GM23338 (cell line): ENCODE results near the gene HERPUD1. TPM values are rescaled to one million over a fixed set of nuclear protein-coding genes. Genes with fewer than 3 reads are reported as not detected.

Experiments used
- ATAC-seq: fragments of 200-7000 bp; cut with Tn5 transposase; 3 replicates; pipeline ENCODE4 v1.9.1; 2020
- DNase-seq: peaks from one replicate; pipeline ENCODE4 v3.0.0-alpha.2; 2015; ENCODE audit warnings: low spot score
- H2AFZ ChIP-seq: fragments of 200-600 bp; sonication (generic); 2 replicates; pipeline ENCODE4 v1.8.0; 2016; ENCODE audit warnings: antibody characterized with exemption, mild to moderate bottlenecking, moderate library complexity
- H3F3A ChIP-seq: fragments of 200-600 bp; sonication (generic); replicated peaks from 2 replicates; pipeline ENCODE4 v1.8.0; 2017; ENCODE audit warnings: antibody characterized with exemption, mixed run types, low read depth
- H3K27ac ChIP-seq: fragments of 200-600 bp; sonication (generic); 2 replicates; pipeline ENCODE4 v1.6.1; 2016; ENCODE audit warnings: low read depth
- H3K27me3 ChIP-seq: fragments of 200-600 bp; sonication (generic); 2 replicates; pipeline ENCODE4 v1.8.0; 2016; ENCODE audit warnings: mild to moderate bottlenecking, mixed run types, moderate library complexity; ENCODE audit not compliant: insufficient read depth
- H3K36me3 ChIP-seq: fragments of 200-600 bp; sonication (generic); 2 replicates; pipeline ENCODE4 v1.8.0; 2016; ENCODE audit warnings: mild to moderate bottlenecking; ENCODE audit not compliant: insufficient read depth
- H3K4me1 ChIP-seq: fragments of 200-600 bp; sonication (generic); 2 replicates; pipeline ENCODE4 v1.8.0; 2016; ENCODE audit warnings: mild to moderate bottlenecking, moderate library complexity; ENCODE audit not compliant: insufficient read depth
- H3K4me2 ChIP-seq: fragments of 200-600 bp; sonication (generic); 2 replicates; pipeline ENCODE4 v1.7.1; 2017; ENCODE audit warnings: mixed run types
- H3K4me3 ChIP-seq: fragments of 200-600 bp; sonication (generic); 2 replicates; pipeline ENCODE4 v1.6.1; 2016; ENCODE audit warnings: mixed run types
- H3K79me2 ChIP-seq: fragments of 200-600 bp; sonication (generic); replicated peaks from 2 replicates; pipeline ENCODE4 v1.8.0; 2017; ENCODE audit warnings: mild to moderate bottlenecking; ENCODE audit not compliant: insufficient read depth
- H3K9me2 ChIP-seq: fragments of 200-600 bp; sonication (generic); 2 replicates; pipeline ENCODE4 v1.8.0; 2017; ENCODE audit not compliant: insufficient read depth
- H4K20me1 ChIP-seq: fragments of 200-600 bp; sonication (generic); replicated peaks from 2 replicates; pipeline ENCODE4 v1.8.0; 2017; ENCODE audit warnings: mild to moderate bottlenecking; ENCODE audit not compliant: insufficient read depth
- H3K27ac Mint-ChIP-seq: 2 replicates; pipeline ENCODE4 v1.8.0; 2020; ENCODE audit warnings: inconsistent platforms, mild to moderate bottlenecking, moderate library complexity, mixed read lengths
- H3K27me3 Mint-ChIP-seq: 3 replicates; pipeline ENCODE4 v1.8.0; 2022; ENCODE audit warnings: low read depth, mild to moderate bottlenecking, moderate library complexity, mixed read lengths, inconsistent platforms; ENCODE audit not compliant: insufficient read depth, poor library complexity
- H3K36me3 Mint-ChIP-seq: 3 replicates; pipeline ENCODE4 v1.8.0; 2021; ENCODE audit warnings: low read depth, mild to moderate bottlenecking, inconsistent platforms, moderate library complexity, mixed read lengths
- H3K4me1 Mint-ChIP-seq: 3 replicates; pipeline ENCODE4 v1.8.0; 2020; ENCODE audit warnings: mild to moderate bottlenecking, inconsistent platforms, mixed read lengths
- H3K4me3 Mint-ChIP-seq: 3 replicates; pipeline ENCODE4 v1.8.0; 2021; ENCODE audit warnings: moderate library complexity, mild to moderate bottlenecking, inconsistent platforms, mixed read lengths
- H3K9me3 Mint-ChIP-seq: 3 replicates; pipeline ENCODE4 v1.8.0; 2020; ENCODE audit warnings: moderate library complexity, mild to moderate bottlenecking, inconsistent platforms, mixed read lengths
- CREB1 ChIP-seq: fragments of 250-450 bp; sonication (Bioruptor Pico); IDR thresholded peaks from 2 replicates; pipeline ENCODE4 v1.5.0; 2020; ENCODE audit warnings: low read depth, mild to moderate bottlenecking, moderate library complexity
- EZH2 ChIP-seq: fragments of 200-600 bp; sonication (generic); IDR thresholded peaks from one replicate; pipeline ENCODE4 v1.8.0; 2017; ENCODE audit warnings: antibody characterized with exemption, mild to moderate bottlenecking, low read depth; ENCODE audit not compliant: unreplicated experiment
- EZH2phosphoT487 ChIP-seq: fragments of 200-600 bp; sonication (generic); IDR thresholded peaks from one replicate; pipeline ENCODE4 v1.8.1; 2018; ENCODE audit warnings: antibody characterized with exemption; ENCODE audit not compliant: unreplicated experiment
- JUNB ChIP-seq: IDR thresholded peaks from one replicate; pipeline ENCODE4 v1.6.1; 2016; ENCODE audit warnings: antibody characterized with exemption; ENCODE audit not compliant: unreplicated experiment
- NANOG ChIP-seq: IDR thresholded peaks from 2 replicates; pipeline ENCODE4 v1.6.1; 2016; ENCODE audit warnings: antibody characterized with exemption, borderline replicate concordance
- POLR2AphosphoS5 ChIP-seq: IDR thresholded peaks from 2 replicates; pipeline ENCODE4 v1.6.1; 2016; ENCODE audit warnings: antibody characterized with exemption, low read depth
- REST ChIP-seq: IDR thresholded peaks from one replicate; pipeline ENCODE4 v1.6.1; 2018; ENCODE audit warnings: antibody characterized with exemption; ENCODE audit not compliant: unreplicated experiment
- STAT1 ChIP-seq: IDR thresholded peaks from one replicate; pipeline ENCODE4 v1.6.1; 2016; ENCODE audit warnings: antibody characterized with exemption; ENCODE audit not compliant: unreplicated experiment
- ZNF114 ChIP-seq: fragments of 250-450 bp; sonication (Bioruptor Pico); IDR thresholded peaks from 2 replicates; pipeline ENCODE4 v1.5.0; 2020; ENCODE audit warnings: mild to moderate bottlenecking, moderate library complexity
- ZNF331 ChIP-seq: fragments of 250-450 bp; sonication (Bioruptor Pico); IDR thresholded peaks from 2 replicates; pipeline ENCODE4 v1.5.0; 2020; ENCODE audit warnings: low read depth, mild to moderate bottlenecking, moderate library complexity
- polyA plus RNA-seq: library from polyadenylated mRNA; unstranded; fragments of >200 nt; fragmentation: Nextera tagmentation; extraction: Ambion mirVana; gene quantifications from 2 replicates; pipeline ENCODE4 v1.2.1, GENCODE V29; 2016
- total RNA-seq: library from RNA; depleted of rRNA; stranded (reverse); fragments of >200 nt; shearing (Covaris generic); gene quantifications from 2 replicates; pipeline ENCODE4 v1.2.3, GENCODE V29; 2014
- TF ChIP-seq, protein P1 (sequence below): IDR thresholded peaks from 2 replicates; pipeline ENCODE4 v1.6.1; 2016; ENCODE audit warnings: antibody characterized with exemption
- TF ChIP-seq, protein P2 (sequence below), 2 experiments: fragments of 200-600 bp in 1 of 2; sonication (generic) in 1 of 2; conservative IDR thresholded peaks; 2 replicates each; pipeline versions ENCODE4 v1.5.1 to v1.6.1; 2016 to 2017; ENCODE audit warnings: antibody characterized with exemption in 2 of 2, low read depth in 2 of 2, mild to moderate bottlenecking in 2 of 2, moderate library complexity in 1 of 2
- TF ChIP-seq, protein P3 (sequence below): fragments of 250-450 bp; sonication (Bioruptor Pico); IDR thresholded peaks from 2 replicates; pipeline ENCODE4 v1.5.0; 2020; ENCODE audit warnings: mild to moderate bottlenecking, moderate library complexity

HERPUD1 gene
- total and polyA plus RNA-seq, 2 experiments from 2014 or later = 41.1 to 44.1 TPM

DNA sequence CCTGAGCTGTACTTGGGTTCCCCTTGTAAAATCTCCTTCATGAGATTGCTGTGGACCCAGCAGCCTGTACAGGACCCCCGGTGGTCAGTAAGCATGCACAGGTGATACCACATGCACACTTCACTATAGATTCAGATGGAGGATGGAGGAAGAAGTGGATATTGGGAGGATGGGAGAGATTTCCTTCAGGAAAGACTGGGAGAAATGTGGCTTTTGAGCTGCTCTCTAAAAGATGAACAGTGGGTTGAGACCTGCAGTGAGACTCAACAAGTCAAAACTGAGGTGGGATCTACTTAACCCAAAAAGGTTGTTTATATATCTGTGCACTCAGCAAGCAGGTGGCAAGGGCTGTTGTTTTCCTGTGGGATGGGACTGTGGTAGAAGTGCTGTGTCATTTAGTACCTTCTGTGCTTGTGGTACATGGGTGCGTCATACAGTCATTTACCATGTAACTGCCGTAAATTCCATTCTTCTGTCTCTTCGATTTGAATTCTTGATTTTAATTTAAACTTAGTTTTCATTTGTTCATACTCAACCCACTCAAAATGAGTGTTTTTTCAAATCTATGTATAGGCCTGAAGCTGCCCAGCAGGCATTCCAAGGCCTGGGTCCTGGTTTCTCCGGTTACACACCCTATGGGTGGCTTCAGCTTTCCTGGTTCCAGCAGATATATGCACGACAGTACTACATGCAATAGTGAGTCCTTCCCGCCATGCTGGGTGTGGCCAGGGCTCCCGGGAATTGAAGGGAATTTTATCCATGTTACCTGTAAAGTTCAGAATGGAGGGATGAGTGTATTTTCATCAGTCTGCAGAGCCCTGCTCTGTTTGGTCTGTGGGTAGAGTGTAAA, 6.9 kb downstream of the HERPUD1 start:
- H3K4me3 Mint-ChIP-seq = no peak overlapping the region
- TF ChIP-seq, protein P1, sequence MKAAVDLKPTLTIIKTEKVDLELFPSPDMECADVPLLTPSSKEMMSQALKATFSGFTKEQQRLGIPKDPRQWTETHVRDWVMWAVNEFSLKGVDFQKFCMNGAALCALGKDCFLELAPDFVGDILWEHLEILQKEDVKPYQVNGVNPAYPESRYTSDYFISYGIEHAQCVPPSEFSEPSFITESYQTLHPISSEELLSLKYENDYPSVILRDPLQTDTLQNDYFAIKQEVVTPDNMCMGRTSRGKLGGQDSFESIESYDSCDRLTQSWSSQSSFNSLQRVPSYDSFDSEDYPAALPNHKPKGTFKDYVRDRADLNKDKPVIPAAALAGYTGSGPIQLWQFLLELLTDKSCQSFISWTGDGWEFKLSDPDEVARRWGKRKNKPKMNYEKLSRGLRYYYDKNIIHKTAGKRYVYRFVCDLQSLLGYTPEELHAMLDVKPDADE = no peak
- TF ChIP-seq STAT1 (no peak), CREB1 (CRISPR knock-in tag) (no peak), JUNB (no peak), REST (no peak), ZNF331 (CRISPR knock-in tag) (no peak), ZNF114 (CRISPR knock-in tag) (no peak), EZH2phosphoT487 (no peak), NANOG (no peak), POLR2AphosphoS5 (no peak), EZH2 (no peak)
- TF ChIP-seq, protein P2, sequence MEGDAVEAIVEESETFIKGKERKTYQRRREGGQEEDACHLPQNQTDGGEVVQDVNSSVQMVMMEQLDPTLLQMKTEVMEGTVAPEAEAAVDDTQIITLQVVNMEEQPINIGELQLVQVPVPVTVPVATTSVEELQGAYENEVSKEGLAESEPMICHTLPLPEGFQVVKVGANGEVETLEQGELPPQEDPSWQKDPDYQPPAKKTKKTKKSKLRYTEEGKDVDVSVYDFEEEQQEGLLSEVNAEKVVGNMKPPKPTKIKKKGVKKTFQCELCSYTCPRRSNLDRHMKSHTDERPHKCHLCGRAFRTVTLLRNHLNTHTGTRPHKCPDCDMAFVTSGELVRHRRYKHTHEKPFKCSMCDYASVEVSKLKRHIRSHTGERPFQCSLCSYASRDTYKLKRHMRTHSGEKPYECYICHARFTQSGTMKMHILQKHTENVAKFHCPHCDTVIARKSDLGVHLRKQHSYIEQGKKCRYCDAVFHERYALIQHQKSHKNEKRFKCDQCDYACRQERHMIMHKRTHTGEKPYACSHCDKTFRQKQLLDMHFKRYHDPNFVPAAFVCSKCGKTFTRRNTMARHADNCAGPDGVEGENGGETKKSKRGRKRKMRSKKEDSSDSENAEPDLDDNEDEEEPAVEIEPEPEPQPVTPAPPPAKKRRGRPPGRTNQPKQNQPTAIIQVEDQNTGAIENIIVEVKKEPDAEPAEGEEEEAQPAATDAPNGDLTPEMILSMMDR (conservative IDR thresholded peaks at IDR 0.05; ENCODE audit: low read depth in 2 of 2) = no peak
- TF ChIP-seq, protein P3, sequence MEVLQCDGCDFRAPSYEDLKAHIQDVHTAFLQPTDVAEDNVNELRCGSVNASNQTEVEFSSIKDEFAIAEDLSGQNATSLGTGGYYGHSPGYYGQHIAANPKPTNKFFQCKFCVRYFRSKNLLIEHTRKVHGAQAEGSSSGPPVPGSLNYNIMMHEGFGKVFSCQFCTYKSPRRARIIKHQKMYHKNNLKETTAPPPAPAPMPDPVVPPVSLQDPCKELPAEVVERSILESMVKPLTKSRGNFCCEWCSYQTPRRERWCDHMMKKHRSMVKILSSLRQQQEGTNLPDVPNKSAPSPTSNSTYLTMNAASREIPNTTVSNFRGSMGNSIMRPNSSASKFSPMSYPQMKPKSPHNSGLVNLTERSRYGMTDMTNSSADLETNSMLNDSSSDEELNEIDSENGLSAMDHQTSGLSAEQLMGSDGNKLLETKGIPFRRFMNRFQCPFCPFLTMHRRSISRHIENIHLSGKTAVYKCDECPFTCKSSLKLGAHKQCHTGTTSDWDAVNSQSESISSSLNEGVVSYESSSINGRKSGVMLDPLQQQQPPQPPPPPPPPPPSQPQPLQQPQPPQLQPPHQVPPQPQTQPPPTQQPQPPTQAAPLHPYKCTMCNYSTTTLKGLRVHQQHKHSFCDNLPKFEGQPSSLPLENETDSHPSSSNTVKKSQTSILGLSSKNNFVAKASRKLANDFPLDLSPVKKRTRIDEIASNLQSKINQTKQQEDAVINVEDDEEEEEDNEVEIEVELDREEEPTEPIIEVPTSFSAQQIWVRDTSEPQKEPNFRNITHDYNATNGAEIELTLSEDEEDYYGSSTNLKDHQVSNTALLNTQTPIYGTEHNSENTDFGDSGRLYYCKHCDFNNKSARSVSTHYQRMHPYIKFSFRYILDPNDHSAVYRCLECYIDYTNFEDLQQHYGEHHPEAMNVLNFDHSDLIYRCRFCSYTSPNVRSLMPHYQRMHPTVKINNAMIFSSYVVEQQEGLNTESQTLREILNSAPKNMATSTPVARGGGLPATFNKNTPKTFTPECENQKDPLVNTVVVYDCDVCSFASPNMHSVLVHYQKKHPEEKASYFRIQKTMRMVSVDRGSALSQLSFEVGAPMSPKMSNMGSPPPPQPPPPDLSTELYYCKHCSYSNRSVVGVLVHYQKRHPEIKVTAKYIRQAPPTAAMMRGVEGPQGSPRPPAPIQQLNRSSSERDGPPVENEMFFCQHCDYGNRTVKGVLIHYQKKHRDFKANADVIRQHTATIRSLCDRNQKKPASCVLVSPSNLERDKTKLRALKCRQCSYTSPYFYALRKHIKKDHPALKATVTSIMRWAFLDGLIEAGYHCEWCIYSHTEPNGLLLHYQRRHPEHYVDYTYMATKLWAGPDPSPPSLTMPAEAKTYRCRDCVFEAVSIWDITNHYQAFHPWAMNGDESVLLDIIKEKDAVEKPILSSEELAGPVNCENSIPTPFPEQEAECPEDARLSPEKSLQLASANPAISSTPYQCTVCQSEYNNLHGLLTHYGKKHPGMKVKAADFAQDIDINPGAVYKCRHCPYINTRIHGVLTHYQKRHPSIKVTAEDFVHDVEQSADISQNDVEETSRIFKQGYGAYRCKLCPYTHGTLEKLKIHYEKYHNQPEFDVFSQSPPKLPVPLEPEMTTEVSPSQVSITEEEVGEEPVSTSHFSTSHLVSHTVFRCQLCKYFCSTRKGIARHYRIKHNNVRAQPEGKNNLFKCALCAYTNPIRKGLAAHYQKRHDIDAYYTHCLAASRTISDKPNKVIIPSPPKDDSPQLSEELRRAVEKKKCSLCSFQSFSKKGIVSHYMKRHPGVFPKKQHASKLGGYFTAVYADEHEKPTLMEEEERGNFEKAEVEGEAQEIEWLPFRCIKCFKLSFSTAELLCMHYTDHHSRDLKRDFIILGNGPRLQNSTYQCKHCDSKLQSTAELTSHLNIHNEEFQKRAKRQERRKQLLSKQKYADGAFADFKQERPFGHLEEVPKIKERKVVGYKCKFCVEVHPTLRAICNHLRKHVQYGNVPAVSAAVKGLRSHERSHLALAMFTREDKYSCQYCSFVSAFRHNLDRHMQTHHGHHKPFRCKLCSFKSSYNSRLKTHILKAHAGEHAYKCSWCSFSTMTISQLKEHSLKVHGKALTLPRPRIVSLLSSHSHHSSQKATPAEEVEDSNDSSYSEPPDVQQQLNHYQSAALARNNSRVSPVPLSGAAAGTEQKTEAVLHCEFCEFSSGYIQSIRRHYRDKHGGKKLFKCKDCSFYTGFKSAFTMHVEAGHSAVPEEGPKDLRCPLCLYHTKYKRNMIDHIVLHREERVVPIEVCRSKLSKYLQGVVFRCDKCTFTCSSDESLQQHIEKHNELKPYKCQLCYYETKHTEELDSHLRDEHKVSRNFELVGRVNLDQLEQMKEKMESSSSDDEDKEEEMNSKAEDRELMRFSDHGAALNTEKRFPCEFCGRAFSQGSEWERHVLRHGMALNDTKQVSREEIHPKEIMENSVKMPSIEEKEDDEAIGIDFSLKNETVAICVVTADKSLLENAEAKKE = no peak
- H4K20me1 ChIP-seq = peaks cover 16% of the 10 kb centered on the region; the same call in 1 of the 2 replicates
- no peak for ATAC-seq
- no peak overlapping the region for H3K4me2 ChIP-seq
- H3K9me2 ChIP-seq = no peaks in the 10 kb centered on the region
- H3K27ac ChIP-seq = no peak overlapping the region
- H3K9me3 Mint-ChIP-seq = no peaks in the 10 kb centered on the region
- DNase-seq = no peak
- peaks cover 3% of the 10 kb centered on the region for H3K27me3 Mint-ChIP-seq
- no peaks in the 10 kb centered on the region for H3K4me1 ChIP-seq
- no peak overlapping the region for H3K4me3 ChIP-seq
- no peaks in the 10 kb centered on the region for H3F3A ChIP-seq
- no peaks in the 10 kb centered on the region for H3K27me3 ChIP-seq
- H2AFZ ChIP-seq = no peak overlapping the region
- peaks cover 80% of the 10 kb centered on the region for H3K36me3 ChIP-seq
- H3K79me2 ChIP-seq = peaks cover 31% of the 10 kb centered on the region
- H3K36me3 Mint-ChIP-seq = peaks cover 92% of the 10 kb centered on the region
- peaks cover 6% of the 10 kb centered on the region; the same call in 2 of the 3 replicates for H3K4me1 Mint-ChIP-seq
- H3K27ac Mint-ChIP-seq = peak overlapping the region; percentile 39; the same call in 1 of the 2 replicates
